ENCODE measurements around the gene MUC21. TPM values are rescaled to one million over a fixed set of nuclear protein-coding genes. Genes with fewer than 3 reads are reported as not detected.

Gene MUC21
- total and polyA plus RNA-seq, 2 of the 8 experiments (the other 6 are each of a cell fraction or from before 2014, with no cell fraction given), result not detected

DNA sequence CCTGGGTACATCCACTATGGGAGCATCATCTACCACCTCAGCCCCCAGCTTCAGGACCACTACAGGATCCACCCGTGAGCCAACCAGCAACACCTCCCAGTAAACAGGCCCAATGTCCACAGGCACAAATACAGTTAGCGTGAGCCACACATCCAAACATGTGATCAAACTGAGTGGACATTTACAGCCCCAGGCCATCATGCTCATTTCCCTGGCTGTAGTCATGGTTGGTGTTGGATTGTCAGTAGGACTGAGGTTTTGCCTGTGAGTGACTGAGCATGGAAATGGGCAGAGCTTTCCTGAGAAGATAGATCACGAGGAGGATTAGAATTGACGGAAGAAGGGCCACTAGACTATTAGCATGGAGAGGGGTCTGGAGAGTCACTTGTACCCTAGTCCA, 10.7 kb upstream of the MUC21 start:
- Histone ChIP-seq H2BK20ac (ENCODE audit: low read length) (no peak overlapping the region), H2AFZ (ENCODE audit: low read length) (no peak overlapping the region), H3K9me3 (ENCODE audit: insufficient read depth in 2 of 2, low read depth in 1 of 2, low read length in 1 of 2) (no peaks in the 10 kb centered on the region), H3K18ac (ENCODE audit: extremely low read depth, low read length) (no peak overlapping the region), H3K4me2 (ENCODE audit: insufficient read depth in 1 of 2, low read depth in 2 of 2, low read length in 2 of 2) (no peak overlapping the region), H4K5ac (ENCODE audit: insufficient read length, low read depth, low read length) (no peak overlapping the region), H3K27ac (ENCODE audit: low read depth, low read length) (no peak overlapping the region), H3K14ac (ENCODE audit: insufficient read length) (no peak overlapping the region), H2BK5ac (ENCODE audit: low read depth, low read length) (no peak overlapping the region), H3K36me3 (ENCODE audit: control insufficient read depth in 2 of 4, insufficient read depth in 4 of 4, low read length in 3 of 4) (no peaks in the 10 kb centered on the region), H3K4me1 (replicated peaks in 1 of 4; ENCODE audit: control insufficient read depth in 3 of 4, insufficient read depth in 4 of 4, low read length in 3 of 4) (peaks cover 0 to 4% (median 0%) of the 10 kb centered on the region in 4 experiments; a peak in 1 of 7 replicates), H3K27me3 (replicated peaks in 1 of 4; ENCODE audit: control insufficient read depth in 3 of 4, extremely low read depth in 1 of 4, insufficient read depth in 3 of 4, low read length in 3 of 4) (no peaks in the 10 kb centered on the region), H3K9ac (replicated peaks in 1 of 4; ENCODE audit: extremely low read depth in 1 of 4, low read depth in 3 of 4, low read length in 3 of 4) (no peak overlapping the region), H4K91ac (replicated peaks; ENCODE audit: insufficient read length, low read length) (no peak overlapping the region), H2AK5ac (ENCODE audit: low read depth, low read length) (no peak overlapping the region), H3K79me2 (ENCODE audit: control insufficient read depth in 1 of 2, insufficient read depth in 2 of 2, low read length in 2 of 2) (no peaks in the 10 kb centered on the region), H3K4ac (replicated peaks; ENCODE audit: insufficient read length, low read depth, low read length) (no peak overlapping the region), H3K23me2 (ENCODE audit: low read depth, low read length) (no peaks in the 10 kb centered on the region), H3K4me3 (ENCODE audit: extremely low read depth in 1 of 4, insufficient read depth in 2 of 4, low read depth in 3 of 4, low read length in 4 of 4) (no peak overlapping the region), H4K20me1 (replicated peaks in 1 of 2; ENCODE audit: control insufficient read depth in 1 of 2, insufficient read depth in 2 of 2, low read length in 2 of 2) (no peaks in the 10 kb centered on the region), H2BK15ac (ENCODE audit: low read length) (no peak overlapping the region), H3K23ac (ENCODE audit: insufficient read length) (no peak overlapping the region), H3K56ac (replicated peaks; ENCODE audit: insufficient read length, low read depth, low read length) (no peak overlapping the region), H4K8ac (ENCODE audit: extremely low read depth, insufficient read depth, low read length) (no peak overlapping the region), H2BK12ac (ENCODE audit: low read depth, low read length) (0 out of 2 replicates have a peak overlapping the region, but pooled peaks have one; percentile 33), H2BK120ac (replicated peaks; ENCODE audit: low read depth, low read length) (no peak overlapping the region), H3K79me1 (ENCODE audit: low read depth, low read length) (no peaks in the 10 kb centered on the region)
- DNase-seq (ENCODE audit: low read depth in 1 of 2, low spot score in 2 of 2) (no peak), FAIRE-seq (no peak)
- ChIA-PET POLR2A (ENCODE audit: partially characterized antibody) (interaction anchor here (0.8 to 1.4 kb wide), 2 partner anchors 31 to 46 kb away, joined by 3 read pairs; no protein-coding TSS in a partner anchor), CTCF (ENCODE audit: partially characterized antibody) (interaction anchor here (0.8 to 4.0 kb wide), 7 partner anchors 9 to 106 kb away, joined by 3 to 18 read pairs (median 3); no protein-coding TSS in a partner anchor)
- WGBS, 2 experiments (ENCODE audit: extremely low coverage in 1 of 2, insufficient coverage in 1 of 2, insufficient read length in 1 of 2, insufficient replicate concordance in 2 of 2, low coverage in 1 of 2, low lambda C conversion rate in 2 of 2, missing lambda C conversion rate in 1 of 2), result 85% methylated on average over 4 of the region's 4 CpGs; no CpG with 5 or more reads in 1 of the 2 experiments
- no peak for TF ChIP-seq JUN (IDR thresholded peaks at IDR 0.05; ENCODE audit: low read depth, low read length)
- no peak for TF ChIP-seq POU5F1 (IDR thresholded peaks at IDR 0.05; ENCODE audit: low read depth, low read length)
- TF ChIP-seq GTF2F1 (IDR thresholded peaks at IDR 0.05; ENCODE audit: borderline replicate concordance, low read depth, low read length), result no peak
- TF ChIP-seq TAF7 (optimal IDR thresholded peaks at IDR 0.05; ENCODE audit: borderline replicate concordance, low read depth, low read length), result no peak
- TF ChIP-seq CBX5 (IDR thresholded peaks at IDR 0.05; ENCODE audit: low read depth, low read length), result no peak
- no peak for TF ChIP-seq POLR2A (IDR thresholded peaks at IDR 0.05; ENCODE audit: control extremely low read depth in 1 of 2, low read depth in 2 of 2, low read length in 2 of 2)
- no peak for TF ChIP-seq HDAC6 (IDR thresholded peaks at IDR 0.05; ENCODE audit: low read depth, low read length)
- TF ChIP-seq, protein P1, sequence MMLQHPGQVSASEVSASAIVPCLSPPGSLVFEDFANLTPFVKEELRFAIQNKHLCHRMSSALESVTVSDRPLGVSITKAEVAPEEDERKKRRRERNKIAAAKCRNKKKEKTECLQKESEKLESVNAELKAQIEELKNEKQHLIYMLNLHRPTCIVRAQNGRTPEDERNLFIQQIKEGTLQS (IDR thresholded peaks at IDR 0.05; ENCODE audit: insufficient read depth, low read depth, low read length), result no peak
- TF ChIP-seq BRCA1 (IDR thresholded peaks at IDR 0.05; ENCODE audit: low read depth, low read length), result no peak
- TF ChIP-seq EZH2 (IDR thresholded peaks at IDR 0.05; ENCODE audit: low read depth, low read length, severe bottlenecking), result no peak
- no peak for TF ChIP-seq KDM1A (IDR thresholded peaks at IDR 0.05; ENCODE audit: borderline replicate concordance, low read length)
- TF ChIP-seq SIN3A (conservative IDR thresholded peaks at IDR 0.05 in 1 of 2, IDR thresholded peaks at IDR 0.05 in 1 of 2; ENCODE audit: low read depth in 1 of 2, low read length in 2 of 2), result no peak
- no peak for TF ChIP-seq BACH1 (IDR thresholded peaks at IDR 0.05; ENCODE audit: low read length)
- no peak for TF ChIP-seq SRF (IDR thresholded peaks at IDR 0.05; ENCODE audit: low read depth, low read length)
